Gastrocnemius medialis (tissue), 4 donors: ENCODE results near the gene ST8SIA1. TPM values are rescaled to one million over a fixed set of nuclear protein-coding genes. Genes with fewer than 3 reads are reported as not detected.

ENCODE experiments used
- ATAC-seq, 2 donors: fragments of 150-250 bp; one replicate each; pipeline ENCODE4 v1.9.1; 2016
- DNase-seq, 2 donors: peaks; one replicate each; pipeline ENCODE4 v3.0.0-alpha.2; 2019
- H3K27ac ChIP-seq, 4 donors: fragments of 200-600 bp; sonication (generic); 1 replicate in 1 of 4; 2 replicates in 3 of 4; pipeline ENCODE4 v1.5.1; 2016 to 2018; ENCODE audit warnings: mild to moderate bottlenecking in 2 of 4, moderate library complexity in 1 of 4
- H3K27me3 ChIP-seq, 3 donors: fragments of 200-600 bp; sonication (generic) in 2 of 3; 1 replicate in 1 of 3; 2 replicates in 2 of 3; pipeline versions ENCODE4 v1.5.1 to v1.6.0; 2016 to 2019; ENCODE audit warnings: mild to moderate bottlenecking in 1 of 3, moderate library complexity in 1 of 3
- H3K36me3 ChIP-seq, 2 donors: fragments of 200-600 bp; sonication (generic) in 1 of 2; one replicate each; pipeline ENCODE4 v1.5.1; 2017 to 2018
- H3K4me1 ChIP-seq, 2 donors: fragments of 200-600 bp; sonication (generic) in 1 of 2; one replicate each; pipeline ENCODE4 v1.5.1; 2016 to 2017; ENCODE audit warnings: mild to moderate bottlenecking in 2 of 2
- H3K4me3 ChIP-seq, 4 donors: fragments of 200-600 bp; sonication (generic) in 3 of 4; 1 replicate in 1 of 4; 2 replicates in 3 of 4; pipeline ENCODE4 v1.5.1; 2016 to 2019; ENCODE audit warnings: mild to moderate bottlenecking in 2 of 4
- H3K9me3 ChIP-seq, 3 donors: fragments of 200-600 bp; sonication (generic) in 2 of 3; 1 replicate in 1 of 3; 2 replicates in 2 of 3; pipeline ENCODE4 v1.5.1; 2016 to 2019
- POLR2A ChIP-seq, 2 donors: fragments of 450-650 bp; IDR thresholded peaks; one replicate each; pipeline ENCODE4 v1.6.1; 2017; ENCODE audit warnings: antibody characterized with exemption in 2 of 2, mild to moderate bottlenecking in 2 of 2, moderate library complexity in 2 of 2
- in situ Hi-C, 4 donors: fragments of 200-750 bp; cut with MboI; loops; one replicate each; pipeline versions ENCODE4 v1.15.0 to v1.8.0; 2017; ENCODE audit warnings: low sequenced_read_pairs in 4 of 4
- intact Hi-C: fragments of 100-400 bp; cut with DNase I; formaldehyde crosslinking; loops from one replicate; pipeline ENCODE4 v1.15.1; 2023; ENCODE audit warnings: low total_unique reads
- total RNA-seq, 4 donors: library from RNA; depleted of rRNA; stranded (reverse); fragments of >200 nt; gene quantifications; one replicate each; pipeline versions ENCODE4 v1.1.0 to v1.2.3, GENCODE V29; 2016
- TF ChIP-seq, protein P1 (sequence below), 5 experiments: fragments of 450-650 bp in 3 of 5; fragments of 200-600 bp in 2 of 5; sonication (generic) in 2 of 5; IDR thresholded peaks in 4 of 5; conservative IDR thresholded peaks in 1 of 5; 1 replicate in 4 of 5; 2 replicates in 1 of 5; pipeline ENCODE4 v1.5.1; 2016 to 2019; ENCODE audit warnings: antibody characterized with exemption in 5 of 5, mild to moderate bottlenecking in 3 of 5, moderate library complexity in 3 of 5

The ST8SIA1 gene
- total RNA-seq, 4 donors from 2014 or later = 0.17 to 2.5 (median 0.67) TPM

DNA sequence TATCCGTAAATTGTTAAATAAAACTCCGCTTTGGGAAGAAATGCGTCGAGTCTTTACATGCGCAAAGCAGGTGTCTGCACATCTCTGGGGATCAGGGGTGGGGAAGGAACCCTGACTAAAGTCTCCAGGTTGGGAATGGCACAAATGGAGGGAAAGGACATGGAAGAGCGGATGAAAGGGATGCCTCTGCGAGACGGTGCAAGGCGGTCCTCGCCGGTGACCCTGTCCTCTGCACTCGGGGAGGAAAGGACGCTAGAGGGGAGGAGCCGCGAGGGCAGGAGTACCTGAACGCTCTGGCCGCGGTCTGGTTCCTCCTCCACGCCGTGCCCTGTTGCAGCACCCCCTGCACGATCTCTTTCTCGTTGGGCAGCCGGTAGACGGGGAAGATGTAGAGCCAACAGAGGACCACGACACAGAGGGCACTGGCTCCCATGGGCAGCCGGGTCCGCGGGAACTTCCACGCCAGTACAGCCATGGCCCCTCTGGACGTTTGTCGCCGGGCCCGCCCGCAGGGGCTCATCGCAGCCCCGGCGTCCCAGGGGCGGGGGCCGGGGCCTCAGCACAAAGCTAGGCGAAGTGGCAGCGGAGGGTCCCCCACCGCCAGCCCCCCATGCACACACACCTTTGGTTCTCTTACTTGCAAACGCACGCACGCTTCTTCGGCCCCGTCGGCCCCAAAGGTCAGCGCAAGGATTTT is 646 bp downstream of the ST8SIA1 start:
- TF ChIP-seq, protein P1, sequence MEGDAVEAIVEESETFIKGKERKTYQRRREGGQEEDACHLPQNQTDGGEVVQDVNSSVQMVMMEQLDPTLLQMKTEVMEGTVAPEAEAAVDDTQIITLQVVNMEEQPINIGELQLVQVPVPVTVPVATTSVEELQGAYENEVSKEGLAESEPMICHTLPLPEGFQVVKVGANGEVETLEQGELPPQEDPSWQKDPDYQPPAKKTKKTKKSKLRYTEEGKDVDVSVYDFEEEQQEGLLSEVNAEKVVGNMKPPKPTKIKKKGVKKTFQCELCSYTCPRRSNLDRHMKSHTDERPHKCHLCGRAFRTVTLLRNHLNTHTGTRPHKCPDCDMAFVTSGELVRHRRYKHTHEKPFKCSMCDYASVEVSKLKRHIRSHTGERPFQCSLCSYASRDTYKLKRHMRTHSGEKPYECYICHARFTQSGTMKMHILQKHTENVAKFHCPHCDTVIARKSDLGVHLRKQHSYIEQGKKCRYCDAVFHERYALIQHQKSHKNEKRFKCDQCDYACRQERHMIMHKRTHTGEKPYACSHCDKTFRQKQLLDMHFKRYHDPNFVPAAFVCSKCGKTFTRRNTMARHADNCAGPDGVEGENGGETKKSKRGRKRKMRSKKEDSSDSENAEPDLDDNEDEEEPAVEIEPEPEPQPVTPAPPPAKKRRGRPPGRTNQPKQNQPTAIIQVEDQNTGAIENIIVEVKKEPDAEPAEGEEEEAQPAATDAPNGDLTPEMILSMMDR (IDR thresholded peaks at IDR 0.05 in 4 of 5, conservative IDR thresholded peaks at IDR 0.05 in 1 of 5) = no peak
- no peak for TF ChIP-seq POLR2A (IDR thresholded peaks at IDR 0.05)
- H3K36me3 ChIP-seq = no peaks in the 10 kb centered on the region
- ATAC-seq = no peak
- peak overlapping the region; percentile 57 to 66 (median 63) for H3K4me3 ChIP-seq
- intact Hi-C loops (no loop called here), in situ Hi-C loops (loop anchor here (10.0 to 25.0 kb wide), 3 partner anchors 222 to 239 kb away; no protein-coding TSS in a partner anchor)
- peaks cover 16 to 33% (median 32%) of the 10 kb centered on the region in 3 donors for H3K27me3 ChIP-seq
- no peak for DNase-seq
- no peak overlapping the region for H3K27ac ChIP-seq
- H3K9me3 ChIP-seq = no peaks in the 10 kb centered on the region
- peaks cover 0 to 10% of the 10 kb centered on the region in 2 donors for H3K4me1 ChIP-seq

DNA sequence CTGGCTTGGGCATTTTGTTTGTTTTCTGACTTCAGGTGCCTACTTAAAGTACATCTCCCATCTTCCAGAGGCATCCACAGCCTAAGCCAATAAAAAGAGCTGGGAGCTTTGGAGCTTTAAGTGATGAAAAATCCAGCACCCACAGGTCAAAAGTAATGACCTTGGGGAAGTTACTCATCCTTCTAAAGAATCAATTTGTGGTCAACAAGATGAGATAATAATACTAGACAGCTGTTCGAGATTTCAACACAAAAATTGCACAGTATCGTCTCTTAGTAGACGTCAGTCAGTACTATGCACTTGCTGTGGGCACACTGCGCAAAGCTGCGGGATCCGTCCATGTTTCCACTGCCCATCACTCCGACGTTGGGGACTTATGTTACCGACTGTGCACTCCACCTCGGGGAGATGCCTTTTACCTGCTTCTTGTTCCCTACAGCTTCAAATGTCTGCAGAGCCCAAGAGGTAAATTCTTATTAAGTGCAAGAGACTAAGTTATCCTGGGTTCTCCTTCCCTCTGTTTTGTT is 1.3 kb downstream of the ST8SIA1 start:
- in situ Hi-C loops = loop anchor here (10.0 to 25.0 kb wide), 3 partner anchors 221 to 238 kb away; no protein-coding TSS in a partner anchor
- H3K27ac ChIP-seq = no peak overlapping the region
- DNase-seq (no peak), ATAC-seq (peak in 1 of 2 donors; percentile 8)
- H3K9me3 ChIP-seq = no peaks in the 10 kb centered on the region
- intact Hi-C loops = no loop called here
- peak overlapping the region in 3 of 4 donors; percentile 61 to 66 (median 65) for H3K4me3 ChIP-seq
- no peaks in the 10 kb centered on the region for H3K36me3 ChIP-seq
- TF ChIP-seq, protein P1 (IDR thresholded peaks at IDR 0.05 in 4 of 5, conservative IDR thresholded peaks at IDR 0.05 in 1 of 5) = no peak
- TF ChIP-seq POLR2A (IDR thresholded peaks at IDR 0.05) = no peak
- peaks cover 16 to 33% (median 32%) of the 10 kb centered on the region in 3 donors for H3K27me3 ChIP-seq
- peaks cover 0 to 10% of the 10 kb centered on the region in 2 donors for H3K4me1 ChIP-seq

DNA sequence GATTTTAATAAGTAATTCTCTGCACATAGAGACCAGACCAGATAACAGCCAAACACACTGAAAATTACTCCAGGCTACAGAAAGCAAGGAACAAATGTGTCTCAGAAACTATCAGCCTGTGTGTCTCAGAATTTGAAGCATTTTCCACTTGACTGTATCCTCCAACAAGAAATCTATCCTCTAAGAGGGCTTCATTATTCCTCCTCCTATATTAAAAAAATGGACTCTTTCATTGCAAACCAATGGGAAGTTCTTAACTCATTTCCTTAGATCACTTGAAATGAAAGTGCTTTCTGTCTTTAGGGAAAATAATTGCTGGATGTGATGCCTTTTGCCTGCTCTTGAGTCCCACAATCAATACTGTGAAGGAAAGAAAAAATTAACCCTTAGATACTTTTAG is 2.3 kb downstream of the ST8SIA1 start:
- intact Hi-C loops = no loop called here
- H3K4me3 ChIP-seq = no peak overlapping the region
- ATAC-seq (no peak), DNase-seq (no peak)
- H3K36me3 ChIP-seq = no peaks in the 10 kb centered on the region
- in situ Hi-C loops = loop anchor here (10.0 to 25.0 kb wide), 3 partner anchors 220 to 237 kb away; no protein-coding TSS in a partner anchor
- peaks cover 0 to 10% of the 10 kb centered on the region in 2 donors for H3K4me1 ChIP-seq
- TF ChIP-seq POLR2A (IDR thresholded peaks at IDR 0.05) = no peak
- TF ChIP-seq, protein P1 (IDR thresholded peaks at IDR 0.05 in 4 of 5, conservative IDR thresholded peaks at IDR 0.05 in 1 of 5) = no peak
- no peak overlapping the region for H3K27ac ChIP-seq
- H3K9me3 ChIP-seq = no peaks in the 10 kb centered on the region
- peaks cover 16 to 33% (median 32%) of the 10 kb centered on the region in 3 donors for H3K27me3 ChIP-seq

DNA sequence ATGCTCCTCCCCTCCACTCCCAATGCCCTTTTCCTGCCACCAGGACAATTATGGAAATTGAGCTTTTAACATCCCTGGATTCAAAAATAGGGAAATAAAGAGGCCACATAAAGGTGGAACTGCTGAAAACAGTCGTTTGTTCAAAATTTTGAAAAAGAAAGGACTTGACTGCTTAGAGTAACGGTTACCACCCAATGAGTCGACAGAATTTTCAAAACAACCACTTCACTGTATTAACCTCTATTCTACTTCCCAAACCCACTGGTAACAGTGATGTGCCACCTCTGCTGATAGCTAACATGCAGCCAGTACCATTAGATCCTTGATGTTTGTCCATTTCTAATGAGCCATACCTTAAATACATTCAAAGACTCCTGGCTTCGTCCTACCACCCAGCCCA is 4.9 kb downstream of the ST8SIA1 start:
- in situ Hi-C loops = loop anchor here (10.0 to 25.0 kb wide), 3 partner anchors 217 to 235 kb away; no protein-coding TSS in a partner anchor

More for the DNA sequence above, 4.9 kb downstream of the ST8SIA1 start:
- Histone ChIP-seq H3K4me3 (no peak overlapping the region), H3K36me3 (no peaks in the 10 kb centered on the region), H3K9me3 (no peaks in the 10 kb centered on the region), H3K4me1 (peaks cover 0 to 10% of the 10 kb centered on the region in 2 donors), H3K27ac (no peak overlapping the region), H3K27me3 (peaks cover 12 to 18% (median 17%) of the 10 kb centered on the region in 3 donors)
- no peak for ATAC-seq
- no peak for DNase-seq
- intact Hi-C loops = no loop called here
- TF ChIP-seq POLR2A (IDR thresholded peaks at IDR 0.05) = no peak
- TF ChIP-seq, protein P1 (IDR thresholded peaks at IDR 0.05 in 4 of 5, conservative IDR thresholded peaks at IDR 0.05 in 1 of 5) = no peak
